ENCODE data around the gene KRT82.

KRT82 gene

GRCh38 chr12:52390739-52391617, 15.2 kb downstream of the KRT82 start:
- Mint-ChIP-seq H3K27ac (no peak overlapping the region), H3K27me3 (no peaks in the 10 kb centered on the region), H3K9me3 (no peaks in the 10 kb centered on the region), H3K4me1 (no peaks in the 10 kb centered on the region), H3K4me3 (no peak overlapping the region), H3K36me3 (ENCODE audit: low read depth) (no peaks in the 10 kb centered on the region)
- ATAC-seq (no peak), DNase-seq (no peak)

GRCh38 chr12:52389313-52390207, 16.6 kb downstream of the KRT82 start:
- H3K4me1 Mint-ChIP-seq, result no peaks in the 10 kb centered on the region
- no peaks in the 10 kb centered on the region for H3K36me3 Mint-ChIP-seq (ENCODE audit: low read depth)
- H3K4me3 Mint-ChIP-seq, result no peak overlapping the region
- H3K9me3 Mint-ChIP-seq, result no peaks in the 10 kb centered on the region
- H3K27ac Mint-ChIP-seq, result no peak overlapping the region
- ATAC-seq (no peak), DNase-seq (no peak)
- no peaks in the 10 kb centered on the region for H3K27me3 Mint-ChIP-seq

- H3K27ac Mint-ChIP-seq, result no peak overlapping the region
- no peak overlapping the region for H3K4me3 Mint-ChIP-seq
- H3K9me3 Mint-ChIP-seq, result no peaks in the 10 kb centered on the region
- H3K27me3 Mint-ChIP-seq, result no peaks in the 10 kb centered on the region
- no peak for ATAC-seq
- no peaks in the 10 kb centered on the region for H3K36me3 Mint-ChIP-seq (ENCODE audit: low read depth)
- no peak for DNase-seq
- peaks cover 4% of the 10 kb centered on the region for H3K4me1 Mint-ChIP-seq
These were observed 18.3 kb downstream of the KRT82 start for GRCh38 chr12:52387859-52388258.

GRCh38 chr12:52385226-52385702, 20.9 kb downstream of the KRT82 start, which contains the start of gene KRT84:
KRT84 (minus strand) TSS chr12:52385652; CDS start chr12:52385585, 67 bp downstream.
- no peak within 1 kb of the TSS for H3K27ac Mint-ChIP-seq
- no peak within 1 kb of the TSS for H3K4me3 Mint-ChIP-seq
- H3K9me3 Mint-ChIP-seq, result no peaks in the 10 kb centered on the region
- no peaks in the 10 kb centered on the region for H3K27me3 Mint-ChIP-seq
- ATAC-seq, result no peak
- H3K4me1 Mint-ChIP-seq, result peaks cover 8% of the 10 kb centered on the region
- DNase-seq, result no peak
- no peaks in the 10 kb centered on the region for H3K36me3 Mint-ChIP-seq (ENCODE audit: low read depth)

- no peak overlapping the region for H3K4me3 Mint-ChIP-seq
- H3K36me3 Mint-ChIP-seq (ENCODE audit: low read depth), result no peaks in the 10 kb centered on the region
- H3K4me1 Mint-ChIP-seq, result peaks cover 8% of the 10 kb centered on the region
- no peak overlapping the region for H3K27ac Mint-ChIP-seq
- DNase-seq (no peak), ATAC-seq (no peak)
- H3K9me3 Mint-ChIP-seq, result no peaks in the 10 kb centered on the region
- no peaks in the 10 kb centered on the region for H3K27me3 Mint-ChIP-seq
These were observed 22.8 kb downstream of the KRT82 start for GRCh38 chr12:52383331-52383730.

- no peaks in the 10 kb centered on the region for H3K27me3 Mint-ChIP-seq
- no peaks in the 10 kb centered on the region for H3K9me3 Mint-ChIP-seq
- H3K36me3 Mint-ChIP-seq (ENCODE audit: low read depth), result no peaks in the 10 kb centered on the region
- no peak overlapping the region for H3K4me3 Mint-ChIP-seq
- H3K27ac Mint-ChIP-seq, result no peak overlapping the region
- DNase-seq (no peak), ATAC-seq (peak; percentile 31)
- peaks cover 8% of the 10 kb centered on the region for H3K4me1 Mint-ChIP-seq
These were observed 23.3 kb downstream of the KRT82 start for GRCh38 chr12:52382854-52383253.

GRCh38 chr12:52381206-52381605, 24.9 kb downstream of the KRT82 start:
- no peak for DNase-seq
- no peak overlapping the region for H3K27ac Mint-ChIP-seq

GRCh38 chr12:52380271-52380694, 25.9 kb downstream of the KRT82 start:
- ATAC-seq (no peak), DNase-seq (peak; percentile 16)
- Mint-ChIP-seq H3K27me3 (peaks cover 3% of the 10 kb centered on the region), H3K4me3 (no peak overlapping the region), H3K36me3 (ENCODE audit: low read depth) (no peaks in the 10 kb centered on the region), H3K27ac (no peak overlapping the region), H3K4me1 (peaks cover 8% of the 10 kb centered on the region), H3K9me3 (no peaks in the 10 kb centered on the region)

More at GRCh38 chr12:52381206-52381605, 24.9 kb downstream of the KRT82 start:
- H3K4me1 Mint-ChIP-seq, result peaks cover 8% of the 10 kb centered on the region
- no peak for ATAC-seq
- peaks cover 3% of the 10 kb centered on the region for H3K27me3 Mint-ChIP-seq
- no peaks in the 10 kb centered on the region for H3K9me3 Mint-ChIP-seq
- H3K36me3 Mint-ChIP-seq (ENCODE audit: low read depth), result no peaks in the 10 kb centered on the region
- no peak overlapping the region for H3K4me3 Mint-ChIP-seq

- DNase-seq (no peak), ATAC-seq (no peak)
- no peak overlapping the region for H3K27ac Mint-ChIP-seq
- H3K4me3 Mint-ChIP-seq, result no peak overlapping the region
- H3K27me3 Mint-ChIP-seq, result peaks cover 3% of the 10 kb centered on the region
- no peaks in the 10 kb centered on the region for H3K36me3 Mint-ChIP-seq (ENCODE audit: low read depth)
- peaks cover 8% of the 10 kb centered on the region for H3K4me1 Mint-ChIP-seq
- no peaks in the 10 kb centered on the region for H3K9me3 Mint-ChIP-seq
These were observed 26.6 kb downstream of the KRT82 start for GRCh38 chr12:52379536-52379935.

GRCh38 chr12:52378091-52378490, 28.0 kb downstream of the KRT82 start:
- Mint-ChIP-seq H3K27me3 (peaks cover 3% of the 10 kb centered on the region), H3K9me3 (peaks cover 5% of the 10 kb centered on the region), H3K27ac (no peak overlapping the region), H3K4me3 (no peak overlapping the region), H3K36me3 (ENCODE audit: low read depth) (no peaks in the 10 kb centered on the region), H3K4me1 (peaks cover 7% of the 10 kb centered on the region)
- no peak for ATAC-seq
- DNase-seq, result no peak

GRCh38 chr12:52377266-52377665, 28.9 kb downstream of the KRT82 start:
- Mint-ChIP-seq H3K27me3 (peaks cover 3% of the 10 kb centered on the region), H3K9me3 (peaks cover 5% of the 10 kb centered on the region), H3K27ac (no peak overlapping the region), H3K4me3 (no peak overlapping the region), H3K4me1 (no peaks in the 10 kb centered on the region), H3K36me3 (ENCODE audit: low read depth) (no peaks in the 10 kb centered on the region)
- no peak for ATAC-seq
- DNase-seq, result no peak

GRCh38 chr12:52372216-52373154, 33.6 kb downstream of the KRT82 start:
- peaks cover 3% of the 10 kb centered on the region for H3K27me3 Mint-ChIP-seq
- H3K36me3 Mint-ChIP-seq (ENCODE audit: low read depth), result no peaks in the 10 kb centered on the region
- H3K9me3 Mint-ChIP-seq, result peaks cover 5% of the 10 kb centered on the region
- H3K4me3 Mint-ChIP-seq, result no peak overlapping the region
- no peak overlapping the region for H3K27ac Mint-ChIP-seq
- ATAC-seq (no peak), DNase-seq (peak; percentile 63)
- H3K4me1 Mint-ChIP-seq, result no peaks in the 10 kb centered on the region

GRCh38 chr12:52371716-52372115, 34.4 kb downstream of the KRT82 start:
- no peak for ATAC-seq
- DNase-seq, result no peak
- H3K4me1 Mint-ChIP-seq, result no peaks in the 10 kb centered on the region
- no peak overlapping the region for H3K27ac Mint-ChIP-seq
- no peaks in the 10 kb centered on the region for H3K36me3 Mint-ChIP-seq (ENCODE audit: low read depth)
- no peak overlapping the region for H3K4me3 Mint-ChIP-seq
- H3K27me3 Mint-ChIP-seq, result peaks cover 2% of the 10 kb centered on the region
- peaks cover 5% of the 10 kb centered on the region for H3K9me3 Mint-ChIP-seq
